Colonic mucosa (tissue), 4 donors: ENCODE measurements around the gene XPO4. TPM values are rescaled to one million over a fixed set of nuclear protein-coding genes. Genes with fewer than 3 reads are reported as not detected.
A peak's percentile ranks its signal among the peaks of the same experiment; 100 is the strongest.

Source experiments
- DNase-seq: peaks from one replicate; pipeline ENCODE4 v3.0.0-alpha.2; 2020
- H3K27ac ChIP-seq: fragments of 200-600 bp; one replicate; pipeline ENCODE4 v1.8.0; 2021
- H3K27me3 ChIP-seq: fragments of 200-600 bp; one replicate; pipeline ENCODE4 v1.8.0; 2021
- H3K36me3 ChIP-seq: fragments of 200-600 bp; one replicate; pipeline ENCODE4 v1.8.0; 2021
- H3K4me1 ChIP-seq: fragments of 200-600 bp; one replicate; pipeline ENCODE4 v1.8.0; 2021; ENCODE audit warnings: mild to moderate bottlenecking
- H3K4me3 ChIP-seq: fragments of 200-600 bp; one replicate; pipeline ENCODE4 v1.8.0; 2021
- H3K9ac ChIP-seq, 2 donors: one replicate each; pipeline ENCODE4 v1.7.0; 2013; ENCODE audit warnings: control low read depth in 2 of 2, low read depth in 2 of 2, low read length in 2 of 2
- H3K9me3 ChIP-seq: fragments of 200-600 bp; one replicate; pipeline ENCODE4 v1.8.0; 2021
- intact Hi-C: fragments of 100-400 bp; cut with DNase I; formaldehyde crosslinking; loops from one replicate; pipeline ENCODE4 v1.14.1; 2022
- total RNA-seq, 2 donors: library from RNA; stranded (reverse); fragmentation: NEBNext Ultra II Directional in 1 of 2; extraction: Animal tissue kit (Norgen Biotek cat#: 25700) in 1 of 2; gene quantifications; one replicate each; pipeline ENCODE4 v1.2.1, GENCODE V29; 2021
- TF ChIP-seq, protein P1 (sequence below): fragments of 200-600 bp; IDR thresholded peaks from one replicate; pipeline ENCODE4 v1.8.0; 2022; ENCODE audit warnings: antibody characterized with exemption, mild to moderate bottlenecking
- donor health status: healthy.
- donor health status: DM: no; HTN: no; CAD: no.
- donor health status: DM: no; HTN: no; CAD: no.

Gene XPO4
- total RNA-seq, 2 donors from 2014 or later = 9.1 to 18.2 TPM

DNA sequence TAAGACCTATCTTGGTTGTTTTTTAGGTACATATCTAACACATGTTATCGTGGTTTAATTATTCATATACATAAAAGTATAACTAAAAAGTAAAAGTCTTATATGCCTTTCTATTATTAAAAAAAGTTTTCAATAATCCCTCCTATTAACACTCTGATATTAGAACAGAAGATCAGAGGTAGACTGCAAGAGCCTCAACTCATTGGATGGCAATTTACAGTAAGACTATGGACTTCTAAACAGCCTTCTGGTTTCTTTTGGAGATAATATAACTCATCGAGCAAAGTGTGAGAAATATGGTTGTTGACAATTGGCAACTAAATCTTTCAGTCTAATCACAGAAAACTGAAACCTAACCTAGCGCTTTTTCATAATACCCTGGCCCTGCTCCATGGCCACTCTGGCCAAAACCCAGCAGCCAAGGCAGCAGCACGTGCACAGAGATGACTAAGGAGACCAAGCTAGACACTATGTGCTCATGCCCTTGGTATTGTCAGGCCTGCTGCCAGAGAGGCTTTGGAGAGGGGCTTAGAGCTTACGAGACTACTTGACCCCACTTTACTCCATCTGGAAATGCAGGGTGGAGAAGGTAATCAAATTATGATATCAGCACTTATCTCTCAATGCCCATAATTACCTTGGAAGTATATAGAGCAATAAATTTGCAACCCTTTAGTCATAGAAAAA, 88.2 kb downstream of the XPO4 start:
- TF ChIP-seq, protein P1, sequence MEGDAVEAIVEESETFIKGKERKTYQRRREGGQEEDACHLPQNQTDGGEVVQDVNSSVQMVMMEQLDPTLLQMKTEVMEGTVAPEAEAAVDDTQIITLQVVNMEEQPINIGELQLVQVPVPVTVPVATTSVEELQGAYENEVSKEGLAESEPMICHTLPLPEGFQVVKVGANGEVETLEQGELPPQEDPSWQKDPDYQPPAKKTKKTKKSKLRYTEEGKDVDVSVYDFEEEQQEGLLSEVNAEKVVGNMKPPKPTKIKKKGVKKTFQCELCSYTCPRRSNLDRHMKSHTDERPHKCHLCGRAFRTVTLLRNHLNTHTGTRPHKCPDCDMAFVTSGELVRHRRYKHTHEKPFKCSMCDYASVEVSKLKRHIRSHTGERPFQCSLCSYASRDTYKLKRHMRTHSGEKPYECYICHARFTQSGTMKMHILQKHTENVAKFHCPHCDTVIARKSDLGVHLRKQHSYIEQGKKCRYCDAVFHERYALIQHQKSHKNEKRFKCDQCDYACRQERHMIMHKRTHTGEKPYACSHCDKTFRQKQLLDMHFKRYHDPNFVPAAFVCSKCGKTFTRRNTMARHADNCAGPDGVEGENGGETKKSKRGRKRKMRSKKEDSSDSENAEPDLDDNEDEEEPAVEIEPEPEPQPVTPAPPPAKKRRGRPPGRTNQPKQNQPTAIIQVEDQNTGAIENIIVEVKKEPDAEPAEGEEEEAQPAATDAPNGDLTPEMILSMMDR = no peak
- Histone ChIP-seq H3K36me3 (no peaks in the 10 kb centered on the region), H3K9ac (no peak overlapping the region), H3K4me3 (no peak overlapping the region), H3K9me3 (no peaks in the 10 kb centered on the region), H3K27ac (no peak overlapping the region), H3K4me1 (no peaks in the 10 kb centered on the region), H3K27me3 (no peaks in the 10 kb centered on the region)
- intact Hi-C loops = no loop called here
- peak; percentile 56 for DNase-seq

GRCh38 chr13:20812890-20813289, 89.7 kb downstream of the XPO4 start:
- Histone ChIP-seq H3K4me3 (no peak overlapping the region), H3K27ac (no peak overlapping the region), H3K36me3 (no peaks in the 10 kb centered on the region), H3K4me1 (no peaks in the 10 kb centered on the region), H3K9ac (no peak overlapping the region), H3K27me3 (no peaks in the 10 kb centered on the region), H3K9me3 (no peaks in the 10 kb centered on the region)
- DNase-seq = no peak
- TF ChIP-seq, protein P1 = no peak
- intact Hi-C loops = no loop called here

GRCh38 chr13:20810808-20811207, 91.7 kb downstream of the XPO4 start:
- intact Hi-C loops = no loop called here
- Histone ChIP-seq H3K9ac (no peak overlapping the region), H3K4me3 (no peak overlapping the region), H3K36me3 (no peaks in the 10 kb centered on the region), H3K4me1 (no peaks in the 10 kb centered on the region), H3K9me3 (no peaks in the 10 kb centered on the region), H3K27ac (no peak overlapping the region), H3K27me3 (no peaks in the 10 kb centered on the region)
- no peak for DNase-seq
- TF ChIP-seq, protein P1 = no peak

GRCh38 chr13:20808874-20809273, 93.7 kb downstream of the XPO4 start:
- Histone ChIP-seq H3K4me1 (no peaks in the 10 kb centered on the region), H3K9ac (no peak overlapping the region), H3K27me3 (no peaks in the 10 kb centered on the region), H3K27ac (no peak overlapping the region), H3K4me3 (no peak overlapping the region), H3K36me3 (no peaks in the 10 kb centered on the region), H3K9me3 (no peaks in the 10 kb centered on the region)
- intact Hi-C loops = no loop called here
- TF ChIP-seq, protein P1 = no peak
- DNase-seq = no peak

- Histone ChIP-seq H3K27me3 (no peaks in the 10 kb centered on the region), H3K9me3 (no peaks in the 10 kb centered on the region), H3K27ac (no peak overlapping the region), H3K36me3 (no peaks in the 10 kb centered on the region), H3K4me1 (no peaks in the 10 kb centered on the region), H3K9ac (no peak overlapping the region), H3K4me3 (no peak overlapping the region)
- TF ChIP-seq, protein P1 = no peak
- no peak for DNase-seq
- intact Hi-C loops = no loop called here
Observed at GRCh38 chr13:20803180-20803965, 99.2 kb downstream of the XPO4 start.
